GM23338 (cell line): ENCODE results near the gene DENND5B. TPM values are rescaled to one million over a fixed set of nuclear protein-coding genes. Genes with fewer than 3 reads are reported as not detected.
"Not testable (repeated sequence)": the region's sequence is repeated elsewhere in the genome, so short reads cannot be mapped to it uniquely, and the experiment has no call there.

Experiments
- ATAC-seq: fragments of 200-7000 bp; cut with Tn5 transposase; 3 replicates; pipeline ENCODE4 v1.9.1; 2020
- DNase-seq: peaks from one replicate; pipeline ENCODE4 v3.0.0-alpha.2; 2015; ENCODE audit warnings: low spot score
- H2AFZ ChIP-seq: fragments of 200-600 bp; sonication (generic); 2 replicates; pipeline ENCODE4 v1.8.0; 2016; ENCODE audit warnings: antibody characterized with exemption, mild to moderate bottlenecking, moderate library complexity
- H3F3A ChIP-seq: fragments of 200-600 bp; sonication (generic); replicated peaks from 2 replicates; pipeline ENCODE4 v1.8.0; 2017; ENCODE audit warnings: antibody characterized with exemption, mixed run types, low read depth
- H3K27ac ChIP-seq: fragments of 200-600 bp; sonication (generic); 2 replicates; pipeline ENCODE4 v1.6.1; 2016; ENCODE audit warnings: low read depth
- H3K27me3 ChIP-seq: fragments of 200-600 bp; sonication (generic); 2 replicates; pipeline ENCODE4 v1.8.0; 2016; ENCODE audit warnings: mild to moderate bottlenecking, mixed run types, moderate library complexity; ENCODE audit not compliant: insufficient read depth
- H3K36me3 ChIP-seq: fragments of 200-600 bp; sonication (generic); 2 replicates; pipeline ENCODE4 v1.8.0; 2016; ENCODE audit warnings: mild to moderate bottlenecking; ENCODE audit not compliant: insufficient read depth
- H3K4me1 ChIP-seq: fragments of 200-600 bp; sonication (generic); 2 replicates; pipeline ENCODE4 v1.8.0; 2016; ENCODE audit warnings: mild to moderate bottlenecking, moderate library complexity; ENCODE audit not compliant: insufficient read depth
- H3K4me2 ChIP-seq: fragments of 200-600 bp; sonication (generic); 2 replicates; pipeline ENCODE4 v1.7.1; 2017; ENCODE audit warnings: mixed run types
- H3K4me3 ChIP-seq: fragments of 200-600 bp; sonication (generic); 2 replicates; pipeline ENCODE4 v1.6.1; 2016; ENCODE audit warnings: mixed run types
- H3K79me2 ChIP-seq: fragments of 200-600 bp; sonication (generic); replicated peaks from 2 replicates; pipeline ENCODE4 v1.8.0; 2017; ENCODE audit warnings: mild to moderate bottlenecking; ENCODE audit not compliant: insufficient read depth
- H3K9me2 ChIP-seq: fragments of 200-600 bp; sonication (generic); 2 replicates; pipeline ENCODE4 v1.8.0; 2017; ENCODE audit not compliant: insufficient read depth
- H4K20me1 ChIP-seq: fragments of 200-600 bp; sonication (generic); replicated peaks from 2 replicates; pipeline ENCODE4 v1.8.0; 2017; ENCODE audit warnings: mild to moderate bottlenecking; ENCODE audit not compliant: insufficient read depth
- H3K27ac Mint-ChIP-seq: 2 replicates; pipeline ENCODE4 v1.8.0; 2020; ENCODE audit warnings: inconsistent platforms, mild to moderate bottlenecking, moderate library complexity, mixed read lengths
- H3K27me3 Mint-ChIP-seq: 3 replicates; pipeline ENCODE4 v1.8.0; 2022; ENCODE audit warnings: low read depth, mild to moderate bottlenecking, moderate library complexity, mixed read lengths, inconsistent platforms; ENCODE audit not compliant: insufficient read depth, poor library complexity
- H3K36me3 Mint-ChIP-seq: 3 replicates; pipeline ENCODE4 v1.8.0; 2021; ENCODE audit warnings: low read depth, mild to moderate bottlenecking, inconsistent platforms, moderate library complexity, mixed read lengths
- H3K4me1 Mint-ChIP-seq: 3 replicates; pipeline ENCODE4 v1.8.0; 2020; ENCODE audit warnings: mild to moderate bottlenecking, inconsistent platforms, mixed read lengths
- H3K4me3 Mint-ChIP-seq: 3 replicates; pipeline ENCODE4 v1.8.0; 2021; ENCODE audit warnings: moderate library complexity, mild to moderate bottlenecking, inconsistent platforms, mixed read lengths
- H3K9me3 Mint-ChIP-seq: 3 replicates; pipeline ENCODE4 v1.8.0; 2020; ENCODE audit warnings: moderate library complexity, mild to moderate bottlenecking, inconsistent platforms, mixed read lengths
- CREB1 ChIP-seq: fragments of 250-450 bp; sonication (Bioruptor Pico); IDR thresholded peaks from 2 replicates; pipeline ENCODE4 v1.5.0; 2020; ENCODE audit warnings: low read depth, mild to moderate bottlenecking, moderate library complexity
- EZH2 ChIP-seq: fragments of 200-600 bp; sonication (generic); IDR thresholded peaks from one replicate; pipeline ENCODE4 v1.8.0; 2017; ENCODE audit warnings: antibody characterized with exemption, mild to moderate bottlenecking, low read depth; ENCODE audit not compliant: unreplicated experiment
- NANOG ChIP-seq: IDR thresholded peaks from 2 replicates; pipeline ENCODE4 v1.6.1; 2016; ENCODE audit warnings: antibody characterized with exemption, borderline replicate concordance
- POLR2AphosphoS5 ChIP-seq: IDR thresholded peaks from 2 replicates; pipeline ENCODE4 v1.6.1; 2016; ENCODE audit warnings: antibody characterized with exemption, low read depth
- ZNF114 ChIP-seq: fragments of 250-450 bp; sonication (Bioruptor Pico); IDR thresholded peaks from 2 replicates; pipeline ENCODE4 v1.5.0; 2020; ENCODE audit warnings: mild to moderate bottlenecking, moderate library complexity
- ZNF331 ChIP-seq: fragments of 250-450 bp; sonication (Bioruptor Pico); IDR thresholded peaks from 2 replicates; pipeline ENCODE4 v1.5.0; 2020; ENCODE audit warnings: low read depth, mild to moderate bottlenecking, moderate library complexity
- polyA plus RNA-seq: library from polyadenylated mRNA; unstranded; fragments of >200 nt; fragmentation: Nextera tagmentation; extraction: Ambion mirVana; gene quantifications from 2 replicates; pipeline ENCODE4 v1.2.1, GENCODE V29; 2016
- total RNA-seq: library from RNA; depleted of rRNA; stranded (reverse); fragments of >200 nt; shearing (Covaris generic); gene quantifications from 2 replicates; pipeline ENCODE4 v1.2.3, GENCODE V29; 2014
- TF ChIP-seq, protein P1 (sequence below): IDR thresholded peaks from one replicate; pipeline ENCODE4 v1.6.1; 2018; ENCODE audit warnings: antibody characterized with exemption; ENCODE audit not compliant: unreplicated experiment

DENND5B gene
- total and polyA plus RNA-seq, 2 experiments from 2014 or later: 6.5 to 17.2 TPM

DNA sequence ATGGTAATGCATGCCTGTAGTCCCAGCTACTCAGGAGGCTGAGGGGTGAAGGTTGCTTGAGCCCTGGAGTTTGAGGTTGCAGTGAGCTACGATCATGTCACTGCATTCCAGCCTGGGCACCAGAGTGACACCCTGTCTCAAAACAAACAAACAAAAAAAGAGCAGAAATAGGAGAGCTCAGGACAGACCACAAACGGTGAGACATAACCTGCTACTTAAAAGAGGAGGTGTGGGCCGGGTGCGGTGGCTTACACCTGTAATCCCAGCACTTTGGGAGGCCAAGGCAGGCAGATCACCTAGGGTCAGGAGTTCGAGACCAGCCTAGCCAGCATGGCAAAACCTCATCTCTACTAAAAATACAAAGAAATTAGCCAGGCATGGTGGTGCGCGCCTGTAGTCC is 115.3 kb downstream of the DENND5B start:
- not testable (repeated sequence) for H3K36me3 ChIP-seq, H3K36me3 Mint-ChIP-seq, ATAC-seq, H3K79me2 ChIP-seq, H3F3A ChIP-seq, H3K4me3 ChIP-seq, H3K27me3 ChIP-seq, H3K27me3 Mint-ChIP-seq, H3K4me2 ChIP-seq, H3K9me2 ChIP-seq, H3K4me3 Mint-ChIP-seq, H3K4me1 ChIP-seq, H2AFZ ChIP-seq, H3K27ac ChIP-seq, H3K9me3 Mint-ChIP-seq, DNase-seq, H3K27ac Mint-ChIP-seq, H4K20me1 ChIP-seq
- H3K4me1 Mint-ChIP-seq: peaks cover 18% of the 10 kb centered on the region

DNA sequence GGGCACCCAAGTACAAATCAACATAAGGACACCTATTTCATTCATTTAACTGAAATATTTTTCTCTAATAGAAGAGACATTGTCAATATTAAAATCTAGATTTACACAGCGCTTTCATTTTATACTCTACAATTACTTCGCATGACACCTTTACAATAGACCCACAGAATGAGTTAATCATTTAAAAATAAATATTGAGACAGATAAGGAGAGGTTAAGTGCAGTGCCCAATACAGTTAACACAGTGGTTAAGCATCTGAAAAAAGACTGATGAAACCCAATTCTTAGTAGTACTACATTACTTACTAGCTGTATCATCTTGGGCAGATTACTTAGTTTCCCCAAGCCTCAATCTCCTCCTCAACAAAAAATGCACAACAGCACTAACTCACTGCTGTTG is 116.2 kb downstream of the DENND5B start:
- Histone ChIP-seq H2AFZ (no peak overlapping the region), H3K79me2 (no peaks in the 10 kb centered on the region), H3K27me3 (no peaks in the 10 kb centered on the region), H3K27ac (no peak overlapping the region), H3K4me1 (peaks cover 7% of the 10 kb centered on the region; the same call in 1 of the 2 replicates), H3F3A (no peaks in the 10 kb centered on the region; the same call in none of the 2 replicates), H4K20me1 (no peaks in the 10 kb centered on the region), H3K9me2 (no peaks in the 10 kb centered on the region), H3K4me2 (no peak overlapping the region), H3K4me3 (no peak overlapping the region), H3K36me3 (no peaks in the 10 kb centered on the region)
- Mint-ChIP-seq H3K9me3 (no peaks in the 10 kb centered on the region), H3K36me3 (no peaks in the 10 kb centered on the region), H3K27me3 (no peaks in the 10 kb centered on the region), H3K4me1 (peaks cover 14% of the 10 kb centered on the region), H3K27ac (no peak overlapping the region), H3K4me3 (no peak overlapping the region)
- TF ChIP-seq CREB1 (no peak), EZH2 (no peak), NANOG (no peak), ZNF331 (CRISPR knock-in tag) (no peak)
- DNase-seq (no peak), ATAC-seq (no peak)

DNA sequence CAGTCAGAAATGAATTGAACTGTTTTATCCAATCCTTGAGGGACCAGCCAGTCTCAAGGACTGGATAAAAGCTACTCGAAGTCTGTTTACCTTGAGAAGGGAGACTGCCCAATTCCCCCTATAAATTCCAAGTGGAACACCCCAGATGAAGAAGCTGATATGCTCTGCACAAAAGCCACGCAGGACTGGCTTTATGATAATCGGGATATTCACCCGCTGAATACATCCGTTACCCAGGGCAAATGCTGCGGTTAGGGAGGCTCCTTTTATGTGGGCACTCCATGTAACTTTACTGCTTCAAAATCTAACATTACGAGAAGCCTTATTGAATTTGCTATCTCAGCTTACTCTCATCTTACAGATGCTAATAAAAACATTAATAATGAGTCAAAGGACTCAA is 119.1 kb downstream of the DENND5B start:
- Histone ChIP-seq H2AFZ (no peak overlapping the region), H3K27me3 (no peaks in the 10 kb centered on the region), H3K79me2 (no peaks in the 10 kb centered on the region), H4K20me1 (no peaks in the 10 kb centered on the region), H3K4me2 (no peak overlapping the region), H3K4me3 (no peak overlapping the region), H3K4me1 (no peaks in the 10 kb centered on the region), H3K36me3 (no peaks in the 10 kb centered on the region), H3K27ac (peak overlapping the region; percentile 55; the same call in 1 of the 2 replicates), H3K9me2 (no peaks in the 10 kb centered on the region), H3F3A (no peaks in the 10 kb centered on the region; the same call in 1 of the 2 replicates)
- Mint-ChIP-seq H3K9me3 (no peaks in the 10 kb centered on the region), H3K4me1 (peaks cover under 1% of the 10 kb centered on the region; the same call in 1 of the 3 replicates), H3K27me3 (no peaks in the 10 kb centered on the region), H3K27ac (peak overlapping the region; percentile 50), H3K4me3 (no peak overlapping the region), H3K36me3 (no peaks in the 10 kb centered on the region)
- no peak for ATAC-seq
- TF ChIP-seq POLR2AphosphoS5 (no peak), ZNF114 (CRISPR knock-in tag) (no peak), NANOG (no peak)
- TF ChIP-seq, protein P1, sequence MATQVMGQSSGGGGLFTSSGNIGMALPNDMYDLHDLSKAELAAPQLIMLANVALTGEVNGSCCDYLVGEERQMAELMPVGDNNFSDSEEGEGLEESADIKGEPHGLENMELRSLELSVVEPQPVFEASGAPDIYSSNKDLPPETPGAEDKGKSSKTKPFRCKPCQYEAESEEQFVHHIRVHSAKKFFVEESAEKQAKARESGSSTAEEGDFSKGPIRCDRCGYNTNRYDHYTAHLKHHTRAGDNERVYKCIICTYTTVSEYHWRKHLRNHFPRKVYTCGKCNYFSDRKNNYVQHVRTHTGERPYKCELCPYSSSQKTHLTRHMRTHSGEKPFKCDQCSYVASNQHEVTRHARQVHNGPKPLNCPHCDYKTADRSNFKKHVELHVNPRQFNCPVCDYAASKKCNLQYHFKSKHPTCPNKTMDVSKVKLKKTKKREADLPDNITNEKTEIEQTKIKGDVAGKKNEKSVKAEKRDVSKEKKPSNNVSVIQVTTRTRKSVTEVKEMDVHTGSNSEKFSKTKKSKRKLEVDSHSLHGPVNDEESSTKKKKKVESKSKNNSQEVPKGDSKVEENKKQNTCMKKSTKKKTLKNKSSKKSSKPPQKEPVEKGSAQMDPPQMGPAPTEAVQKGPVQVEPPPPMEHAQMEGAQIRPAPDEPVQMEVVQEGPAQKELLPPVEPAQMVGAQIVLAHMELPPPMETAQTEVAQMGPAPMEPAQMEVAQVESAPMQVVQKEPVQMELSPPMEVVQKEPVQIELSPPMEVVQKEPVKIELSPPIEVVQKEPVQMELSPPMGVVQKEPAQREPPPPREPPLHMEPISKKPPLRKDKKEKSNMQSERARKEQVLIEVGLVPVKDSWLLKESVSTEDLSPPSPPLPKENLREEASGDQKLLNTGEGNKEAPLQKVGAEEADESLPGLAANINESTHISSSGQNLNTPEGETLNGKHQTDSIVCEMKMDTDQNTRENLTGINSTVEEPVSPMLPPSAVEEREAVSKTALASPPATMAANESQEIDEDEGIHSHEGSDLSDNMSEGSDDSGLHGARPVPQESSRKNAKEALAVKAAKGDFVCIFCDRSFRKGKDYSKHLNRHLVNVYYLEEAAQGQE: no peak
- no peak for DNase-seq
